GM12878 (cell line): ENCODE measurements around the gene ZNF766. TPM values are rescaled to one million over a fixed set of nuclear protein-coding genes. Genes with fewer than 3 reads are reported as not detected.
A peak's percentile ranks its signal among the peaks of the same experiment; 100 is the strongest.

Experiments used
- BRCA1 ChIP-seq: IDR thresholded peaks from 2 replicates; pipeline ENCODE4 v1.6.1; 2011; ENCODE audit warnings: low read depth, low read length, improper control_type of control experiment
- FOS ChIP-seq: IDR thresholded peaks from 3 replicates; pipeline ENCODE4 v1.6.1; 2011; ENCODE audit warnings: borderline replicate concordance; ENCODE audit not compliant: insufficient read length; ENCODE audit errors: extremely low read depth
- GATAD2B ChIP-seq: fragments of 450-650 bp; conservative IDR thresholded peaks from 2 replicates; pipeline ENCODE4 v1.6.1; 2017; ENCODE audit warnings: low read depth, mild to moderate bottlenecking, moderate library complexity
- IKZF1 ChIP-seq: fragments of 450-650 bp; conservative IDR thresholded peaks from 2 replicates; pipeline ENCODE4 v1.6.1; 2017; ENCODE audit warnings: antibody characterized with exemption, mild to moderate bottlenecking
- LARP7 ChIP-seq: fragments of 450-650 bp; IDR thresholded peaks from 2 replicates; pipeline ENCODE4 v1.6.1; 2017; ENCODE audit warnings: mild to moderate bottlenecking
- MAX ChIP-seq: IDR thresholded peaks from 2 replicates; pipeline ENCODE4 v1.6.1; 2012; ENCODE audit warnings: low read depth, low read length, improper control_type of control experiment
- MEF2A ChIP-seq: IDR thresholded peaks from 2 replicates; pipeline ENCODE4 v1.6.1; 2011; ENCODE audit warnings: low read depth, mild to moderate bottlenecking, low read length, moderate library complexity; ENCODE audit not compliant: insufficient read depth
- MEF2B ChIP-seq: fragments of 450-650 bp; IDR thresholded peaks from 2 replicates; pipeline ENCODE4 v1.6.1; 2018; ENCODE audit warnings: mild to moderate bottlenecking, moderate library complexity; ENCODE audit not compliant: partially characterized antibody, poor library complexity, severe bottlenecking
- MXI1 ChIP-seq: fragments of 150-350 bp; IDR thresholded peaks from 2 replicates; pipeline ENCODE4 v1.6.1; 2011; ENCODE audit warnings: low read depth, mild to moderate bottlenecking, inconsistent platforms, low read length, improper control_type of control experiment
- NKRF ChIP-seq: fragments of 450-650 bp; conservative IDR thresholded peaks from 2 replicates; pipeline ENCODE4 v1.6.1; 2017; ENCODE audit warnings: mild to moderate bottlenecking, moderate library complexity
- PML ChIP-seq: IDR thresholded peaks from 2 replicates; pipeline ENCODE4 v1.6.1; 2012; ENCODE audit warnings: low read length, inconsistent platforms
- RELA ChIP-seq: fragments of 450-650 bp; IDR thresholded peaks from 2 replicates; pipeline ENCODE4 v1.8.0; 2014; ENCODE audit warnings: borderline replicate concordance; ENCODE audit not compliant: partially characterized antibody
- SMAD1 ChIP-seq: fragments of 450-650 bp; IDR thresholded peaks from 2 replicates; pipeline ENCODE4 v1.6.1; 2018; ENCODE audit warnings: mild to moderate bottlenecking, low read depth; ENCODE audit not compliant: partially characterized antibody
- TAF1 ChIP-seq: IDR thresholded peaks from 2 replicates; pipeline ENCODE4 v1.6.1; 2011; ENCODE audit warnings: mild to moderate bottlenecking, low read depth, low read length, borderline replicate concordance
- ZNF384 ChIP-seq: IDR thresholded peaks from 2 replicates; pipeline ENCODE4 v1.6.1; 2012; ENCODE audit warnings: low read depth, mild to moderate bottlenecking, low read length, improper control_type of control experiment, borderline replicate concordance
- polyA plus RNA-seq, 11 experiments: library from polyadenylated mRNA; depleted of rRNA in 4 of 11; unstranded in 6 of 11; stranded (reverse) in 5 of 11; fragments of >200 nt; fragmentation: Nextera tagmentation in 4 of 11; fragmentation: Illumina TruSeq in 1 of 11; extraction: Ambion mirVana in 4 of 11; extraction: Trizol in 1 of 11; gene quantifications; 1 replicate in 1 of 11; 2 replicates in 10 of 11; pipeline versions ENCODE4 v1.2.1 to v1.2.3, GENCODE V29; 2011 to 2016; ENCODE audit warnings: inconsistent platforms in 2 of 11, missing spikeins in 2 of 11, low read depth in 1 of 11
- total RNA-seq, 4 experiments: library from RNA; depleted of rRNA in 3 of 4; stranded (reverse); fragments of >200 nt in 3 of 4; fragmentation: Illumina TruSeq in 1 of 4; extraction: Trizol in 1 of 4; gene quantifications; 2 replicates each; pipeline versions ENCODE4 v1.2.1 to v1.2.3, GENCODE V29; 2013 to 2021
- TF ChIP-seq, protein P1 (sequence below), 3 experiments: IDR thresholded peaks in 2 of 3; conservative IDR thresholded peaks in 1 of 3; 2 replicates each; pipeline ENCODE4 v1.5.1; 2011; ENCODE audit warnings: low read depth in 3 of 3, low read length in 3 of 3, mild to moderate bottlenecking in 3 of 3, control low read depth in 2 of 3, moderate library complexity in 2 of 3, inconsistent platforms in 1 of 3, mixed read lengths in 1 of 3; ENCODE audit not compliant: control insufficient read depth in 2 of 3, insufficient read depth in 1 of 3; ENCODE audit errors: extremely low read depth in 1 of 3

Gene ZNF766
- total and polyA plus RNA-seq, 10 of the 15 experiments (the other 5 are each of a cell fraction or from before 2014, with no cell fraction given): 7.2 to 20.0 (median 16.4) TPM

DNA sequence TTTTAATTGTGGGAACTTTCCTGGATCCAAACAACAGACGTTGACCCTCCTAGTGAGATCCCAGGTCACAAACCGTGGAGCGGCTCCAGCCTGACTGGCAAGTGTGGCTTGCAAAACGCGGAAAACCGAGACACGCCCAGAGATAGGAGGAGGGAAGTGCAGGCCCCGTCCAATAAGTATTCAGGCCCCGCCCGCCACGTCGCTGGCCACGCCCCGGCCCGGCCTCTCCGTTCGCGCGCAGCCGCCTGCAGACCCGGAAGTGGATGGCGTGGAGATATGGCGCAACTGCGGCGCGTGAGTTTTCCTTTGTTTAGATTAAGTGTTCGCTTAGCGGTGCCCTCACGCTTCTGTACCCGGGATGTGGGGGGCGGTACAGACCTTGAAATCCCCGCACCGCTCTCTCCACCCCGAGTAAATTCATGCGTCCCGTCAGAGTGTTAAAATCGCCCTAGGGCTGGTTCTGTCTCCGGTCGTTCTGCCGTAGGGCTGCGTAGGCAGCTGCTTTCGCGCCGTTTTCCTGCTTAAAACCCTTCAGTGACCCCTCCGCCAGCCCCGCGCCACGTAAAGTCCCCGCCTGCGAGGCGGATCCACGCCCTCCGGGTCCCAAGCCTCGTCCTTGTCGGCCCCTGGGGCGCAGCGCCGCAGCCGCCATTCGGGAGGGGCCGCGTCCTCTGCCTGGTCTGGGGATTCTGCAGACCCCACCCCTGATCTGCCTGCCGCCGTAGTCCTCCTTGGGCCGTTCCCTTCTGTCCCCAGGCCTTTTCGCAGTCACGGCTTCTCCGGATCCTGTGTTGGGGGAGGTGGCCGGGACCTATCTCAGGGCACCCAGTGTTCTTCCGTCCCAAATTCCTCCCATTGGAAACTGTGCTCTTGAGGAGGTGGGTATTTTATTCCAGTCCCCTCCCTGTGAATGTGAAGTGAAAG lies at the start of gene ZNF766 (continued):
- TF ChIP-seq RELA (no peak), FOS (no peak), MEF2B (no peak), MEF2A (no peak), NKRF (peak; percentile 92), ZNF384 (no peak), LARP7 (peak; percentile 54; the same call in 1 of the 2 replicates), MAX (peak; percentile 68; the same call in 1 of the 2 replicates), SMAD1 (no peak), TAF1 (peak; percentile 88), GATAD2B (peak; percentile 89), IKZF1 (peak; percentile 44), MXI1 (peak; percentile 94), PML (peak; percentile 90), BRCA1 (no peak; the same call in 1 of the 2 replicates)
- TF ChIP-seq, protein P1, sequence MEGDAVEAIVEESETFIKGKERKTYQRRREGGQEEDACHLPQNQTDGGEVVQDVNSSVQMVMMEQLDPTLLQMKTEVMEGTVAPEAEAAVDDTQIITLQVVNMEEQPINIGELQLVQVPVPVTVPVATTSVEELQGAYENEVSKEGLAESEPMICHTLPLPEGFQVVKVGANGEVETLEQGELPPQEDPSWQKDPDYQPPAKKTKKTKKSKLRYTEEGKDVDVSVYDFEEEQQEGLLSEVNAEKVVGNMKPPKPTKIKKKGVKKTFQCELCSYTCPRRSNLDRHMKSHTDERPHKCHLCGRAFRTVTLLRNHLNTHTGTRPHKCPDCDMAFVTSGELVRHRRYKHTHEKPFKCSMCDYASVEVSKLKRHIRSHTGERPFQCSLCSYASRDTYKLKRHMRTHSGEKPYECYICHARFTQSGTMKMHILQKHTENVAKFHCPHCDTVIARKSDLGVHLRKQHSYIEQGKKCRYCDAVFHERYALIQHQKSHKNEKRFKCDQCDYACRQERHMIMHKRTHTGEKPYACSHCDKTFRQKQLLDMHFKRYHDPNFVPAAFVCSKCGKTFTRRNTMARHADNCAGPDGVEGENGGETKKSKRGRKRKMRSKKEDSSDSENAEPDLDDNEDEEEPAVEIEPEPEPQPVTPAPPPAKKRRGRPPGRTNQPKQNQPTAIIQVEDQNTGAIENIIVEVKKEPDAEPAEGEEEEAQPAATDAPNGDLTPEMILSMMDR (IDR thresholded peaks at IDR 0.05 in 2 of 3, conservative IDR thresholded peaks at IDR 0.05 in 1 of 3; ENCODE audit: control insufficient read depth in 2 of 3, extremely low read depth in 1 of 3, insufficient read depth in 1 of 3, low read depth in 3 of 3, low read length in 3 of 3): no peak
